Activated CD4-positive, alpha-beta T cell treated with anti-CD3 and anti-CD28 coated beads for 48 hours (primary cell): ENCODE data around the gene KSR1.
"Not testable (repeated sequence)": the region's sequence is repeated elsewhere in the genome, so short reads cannot be mapped to it uniquely, and the experiment has no call there.

Experiments used
- DNase-seq: peaks from one replicate; pipeline ENCODE4 v3.0.0-alpha.2; 2020

KSR1 gene

DNA sequence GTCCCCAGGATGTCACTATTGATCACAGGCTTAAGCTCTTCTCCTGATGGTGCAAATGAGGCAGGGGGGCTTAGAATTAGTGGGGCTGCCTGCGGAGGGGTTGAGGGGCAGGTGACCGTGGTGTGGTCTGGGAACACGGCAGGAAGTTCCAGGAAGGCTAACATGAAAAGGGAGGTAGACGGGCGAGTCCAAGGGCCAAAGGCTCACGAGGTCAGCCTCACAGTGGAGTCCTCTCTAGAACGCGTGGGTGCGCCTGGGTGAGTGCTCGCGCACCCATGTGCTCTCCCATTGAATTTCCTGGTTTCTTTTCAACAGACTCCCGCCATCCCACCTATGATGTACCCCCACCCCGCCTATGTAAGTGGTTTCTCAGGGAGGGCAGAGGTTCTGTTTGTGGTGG, 190.0 kb downstream of the KSR1 start:
- DNase-seq: no peak

GRCh38 chr17:27647765-27648164, 191.5 kb downstream of the KSR1 start:
- no peak for DNase-seq

DNA sequence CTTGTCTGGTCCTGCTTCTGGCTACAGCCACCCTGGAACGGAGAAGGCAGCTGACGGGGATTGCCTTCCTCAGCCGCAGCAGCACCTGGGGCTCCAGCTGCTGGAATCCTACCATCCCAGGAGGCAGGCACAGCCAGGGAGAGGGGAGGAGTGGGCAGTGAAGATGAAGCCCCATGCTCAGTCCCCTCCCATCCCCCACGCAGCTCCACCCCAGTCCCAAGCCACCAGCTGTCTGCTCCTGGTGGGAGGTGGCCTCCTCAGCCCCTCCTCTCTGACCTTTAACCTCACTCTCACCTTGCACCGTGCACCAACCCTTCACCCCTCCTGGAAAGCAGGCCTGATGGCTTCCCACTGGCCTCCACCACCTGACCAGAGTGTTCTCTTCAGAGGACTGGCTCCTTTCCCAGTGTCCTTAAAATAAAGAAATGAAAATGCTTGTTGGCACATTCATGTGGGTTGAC, 192.9 kb downstream of the KSR1 start:
- not testable (repeated sequence) for DNase-seq

DNA sequence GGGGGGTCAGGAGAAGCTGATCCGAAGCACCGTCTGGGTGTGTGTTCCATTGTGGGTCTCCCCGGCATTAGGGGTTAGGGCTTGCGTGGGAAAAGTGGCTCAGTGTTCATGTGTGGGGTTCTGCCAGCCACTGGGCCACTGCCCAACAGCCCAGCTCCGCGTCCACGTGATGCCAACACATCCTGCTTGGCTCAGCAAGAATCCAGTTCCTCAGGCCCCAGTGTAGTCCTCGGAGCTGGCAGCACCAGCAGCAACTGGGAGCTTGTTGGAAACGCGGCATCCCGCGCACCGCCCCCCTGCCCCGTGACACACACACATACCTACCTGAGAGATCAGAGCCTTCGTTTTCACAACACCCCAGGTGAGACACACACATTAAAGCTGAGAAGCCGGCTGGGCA, 193.7 kb downstream of the KSR1 start:
- DNase-seq: no peak

DNA sequence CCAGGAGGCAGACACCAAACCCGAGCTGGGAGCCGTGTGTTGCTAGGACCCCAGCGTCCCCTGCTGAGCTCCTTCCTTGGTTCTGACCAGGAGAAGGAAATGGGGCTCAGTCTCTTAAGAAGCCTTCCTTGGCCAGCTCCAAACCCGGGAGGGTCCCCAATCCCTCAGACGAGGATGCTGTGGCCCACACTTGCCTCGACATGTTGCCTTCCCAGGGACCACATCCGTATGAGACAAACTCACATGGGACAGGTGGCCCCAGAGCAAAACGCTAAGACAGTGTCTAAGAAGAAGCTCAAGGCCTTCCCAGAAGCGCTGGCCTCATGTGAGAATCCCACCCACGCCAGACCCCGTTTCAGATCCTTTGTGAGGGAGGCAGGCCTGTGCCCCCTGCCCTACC, 194.6 kb downstream of the KSR1 start:
- no peak for DNase-seq

DNA sequence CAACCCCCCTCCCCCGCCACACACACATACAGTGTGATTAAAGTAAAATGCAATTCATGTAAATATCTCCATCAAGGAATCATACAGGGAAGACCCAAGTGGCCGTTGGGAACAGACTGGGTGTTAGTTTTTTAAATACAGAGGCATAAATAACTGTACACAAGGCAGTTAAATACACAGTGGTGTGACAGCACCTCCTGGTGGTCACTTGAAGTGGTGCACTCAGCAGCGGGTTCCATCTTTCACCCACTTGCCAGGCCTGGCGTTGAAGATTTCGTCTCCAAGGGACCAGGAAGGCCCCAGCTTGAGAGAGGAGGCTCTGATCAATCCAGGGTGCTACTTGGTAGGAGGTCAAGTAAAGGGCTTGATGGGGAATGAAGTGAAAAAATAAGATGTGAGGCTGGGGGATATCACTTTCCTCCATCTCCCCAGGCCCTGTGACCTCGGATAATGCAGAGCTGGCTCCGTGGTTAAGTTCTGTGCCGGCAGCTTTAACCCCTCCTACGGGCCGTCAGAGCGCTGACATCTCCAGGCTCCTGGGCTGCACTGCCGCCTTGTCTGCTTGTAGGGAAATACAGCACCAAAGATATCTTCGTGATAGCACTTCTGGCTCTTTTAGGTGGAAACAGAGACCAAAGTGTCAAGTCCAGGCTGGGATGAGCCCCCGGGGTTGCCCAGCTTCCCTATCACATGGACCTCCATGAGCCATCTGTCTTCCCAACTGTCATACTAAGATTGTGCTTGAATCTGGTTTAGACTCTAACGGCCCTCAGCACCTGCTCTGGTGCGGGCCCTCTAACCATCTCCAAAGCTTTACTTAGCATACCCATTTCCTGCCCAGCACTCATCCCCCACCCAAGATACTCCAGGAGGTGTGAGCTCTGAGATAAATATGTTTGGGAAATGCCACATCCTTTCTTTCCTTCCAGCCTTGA, 195.4 kb downstream of the KSR1 start:
- peak; percentile 83 for DNase-seq

GRCh38 chr17:27653449-27653971, 197.3 kb downstream of the KSR1 start:
- not testable (repeated sequence) for DNase-seq

- no peak for DNase-seq
These were observed 197.9 kb downstream of the KSR1 start for GRCh38 chr17:27654136-27654535.

DNA sequence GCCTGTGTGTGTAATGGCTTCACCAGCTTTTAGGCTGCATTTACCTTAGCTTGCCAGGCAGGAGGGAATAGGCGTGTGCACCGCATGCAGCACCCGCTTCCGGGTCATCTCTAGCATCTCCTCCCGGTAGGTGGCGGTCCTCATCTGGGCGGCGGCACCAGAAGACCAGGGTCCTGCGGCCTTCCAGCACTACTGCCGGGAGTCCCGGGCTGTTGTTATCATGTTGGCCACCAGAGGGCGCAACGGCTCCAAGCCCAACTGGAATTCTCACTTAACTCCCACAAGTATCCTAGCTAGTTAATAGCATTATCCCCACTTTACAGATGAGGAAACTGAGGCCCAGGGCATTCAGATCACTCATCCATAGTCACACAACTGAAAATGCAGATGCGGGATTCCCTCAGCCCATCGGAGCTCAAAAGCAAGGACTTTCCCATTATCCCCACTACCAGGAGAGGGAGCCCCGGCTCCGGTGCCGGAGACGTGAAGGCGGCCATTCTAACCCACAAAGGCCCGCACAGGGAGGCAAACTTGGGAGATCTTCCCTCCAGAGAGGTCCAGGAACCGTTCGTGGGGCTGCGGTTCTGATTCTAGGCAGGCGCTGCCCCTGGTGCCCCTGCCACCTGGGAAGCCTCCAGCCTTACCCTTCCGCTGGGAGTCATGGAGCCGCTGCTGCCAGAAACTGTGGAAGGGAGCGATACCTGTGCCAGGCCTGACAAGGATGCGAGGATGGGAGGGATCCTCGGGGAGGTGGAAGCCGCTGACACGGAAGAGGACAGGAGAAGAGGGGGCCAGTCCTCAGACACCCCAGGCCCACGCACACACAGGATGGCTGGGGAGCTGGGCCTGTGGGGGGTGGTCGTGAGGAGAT, 198.6 kb downstream of the KSR1 start:
- peak; percentile 85 for DNase-seq

- not testable (repeated sequence) for DNase-seq
These were observed 199.4 kb downstream of the KSR1 start for GRCh38 chr17:27655525-27656111.

- not testable (repeated sequence) for DNase-seq
These were observed 200.4 kb downstream of the KSR1 start for GRCh38 chr17:27656620-27657019.

DNA sequence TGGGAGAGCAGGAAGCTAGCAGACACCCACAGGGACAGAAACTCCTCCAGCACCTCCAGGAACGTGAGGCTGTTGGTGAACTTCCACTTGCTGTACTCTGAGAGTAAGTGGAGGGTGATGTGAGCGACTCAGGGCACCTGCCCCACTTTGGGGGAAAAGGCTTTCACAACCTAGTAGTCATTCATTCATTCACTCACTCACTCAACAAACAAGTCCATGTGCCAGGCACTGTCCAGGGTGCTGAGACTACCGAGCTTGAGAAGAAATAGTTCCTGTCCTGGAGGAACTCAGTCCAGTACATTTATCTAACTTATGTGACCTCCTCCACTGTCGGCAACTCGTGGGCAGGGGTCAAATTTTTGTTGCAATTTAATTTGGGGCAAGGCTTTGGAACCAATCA, 201.4 kb downstream of the KSR1 start:
- DNase-seq: peak; percentile 21

- DNase-seq: no peak
These were observed 203.4 kb downstream of the KSR1 start for GRCh38 chr17:27659683-27660082.

GRCh38 chr17:27660436-27660835, 204.2 kb downstream of the KSR1 start:
- DNase-seq: no peak

DNA sequence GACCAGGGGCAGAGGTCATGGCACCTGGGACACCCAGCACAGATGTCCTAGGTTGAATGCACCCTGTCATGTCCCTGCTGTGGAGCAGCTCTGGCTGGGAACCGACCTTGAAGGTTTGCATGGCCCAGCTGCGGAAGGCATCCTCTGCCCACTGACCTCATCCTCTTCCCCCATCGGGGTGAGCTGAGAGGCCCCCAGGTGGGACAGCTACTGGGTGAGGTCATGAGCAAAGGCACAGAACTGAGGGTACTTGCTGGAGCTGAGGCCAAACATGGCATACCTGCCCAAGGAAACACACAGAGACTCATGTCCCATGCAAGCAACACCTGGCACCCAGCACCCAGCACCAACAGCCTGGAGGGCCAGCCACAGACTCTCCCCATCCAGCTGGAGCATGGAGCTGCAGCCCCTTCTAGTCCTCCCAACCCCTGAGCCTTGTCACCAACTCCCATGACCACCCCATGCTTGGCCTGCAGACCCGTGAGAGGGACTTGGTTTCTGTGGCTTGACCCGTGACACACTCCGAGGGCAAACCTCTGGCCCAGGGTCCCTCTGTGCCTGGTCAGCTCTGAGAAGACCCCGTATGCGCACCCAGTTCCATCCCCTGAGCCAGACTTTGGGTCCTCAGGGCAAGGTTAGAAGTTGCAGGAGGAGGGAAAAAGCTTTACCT, 207.8 kb downstream of the KSR1 start:
- no peak for DNase-seq

DNA sequence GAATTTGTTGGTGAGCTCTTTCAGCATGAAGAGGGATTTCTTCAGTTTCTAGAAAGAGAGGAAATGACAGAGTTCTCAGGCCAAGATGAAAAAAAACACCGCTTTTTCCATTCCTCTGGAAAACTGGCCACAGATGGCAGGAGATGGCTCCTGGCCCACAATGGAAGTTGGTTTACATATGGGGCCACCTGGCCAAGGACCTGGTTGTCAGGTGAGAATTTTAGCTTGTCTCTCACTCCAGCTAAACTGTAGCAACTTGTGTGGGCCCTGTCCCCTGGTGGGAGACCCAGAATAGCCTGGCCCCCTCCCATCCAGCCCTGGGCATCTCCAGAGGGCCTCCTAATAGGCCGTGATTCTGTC, 208.3 kb downstream of the KSR1 start:
- no peak for DNase-seq

GRCh38 chr17:27665549-27665948, 209.3 kb downstream of the KSR1 start:
- no peak for DNase-seq

GRCh38 chr17:27666270-27666669, 210.0 kb downstream of the KSR1 start:
- DNase-seq: not testable (repeated sequence)

DNA sequence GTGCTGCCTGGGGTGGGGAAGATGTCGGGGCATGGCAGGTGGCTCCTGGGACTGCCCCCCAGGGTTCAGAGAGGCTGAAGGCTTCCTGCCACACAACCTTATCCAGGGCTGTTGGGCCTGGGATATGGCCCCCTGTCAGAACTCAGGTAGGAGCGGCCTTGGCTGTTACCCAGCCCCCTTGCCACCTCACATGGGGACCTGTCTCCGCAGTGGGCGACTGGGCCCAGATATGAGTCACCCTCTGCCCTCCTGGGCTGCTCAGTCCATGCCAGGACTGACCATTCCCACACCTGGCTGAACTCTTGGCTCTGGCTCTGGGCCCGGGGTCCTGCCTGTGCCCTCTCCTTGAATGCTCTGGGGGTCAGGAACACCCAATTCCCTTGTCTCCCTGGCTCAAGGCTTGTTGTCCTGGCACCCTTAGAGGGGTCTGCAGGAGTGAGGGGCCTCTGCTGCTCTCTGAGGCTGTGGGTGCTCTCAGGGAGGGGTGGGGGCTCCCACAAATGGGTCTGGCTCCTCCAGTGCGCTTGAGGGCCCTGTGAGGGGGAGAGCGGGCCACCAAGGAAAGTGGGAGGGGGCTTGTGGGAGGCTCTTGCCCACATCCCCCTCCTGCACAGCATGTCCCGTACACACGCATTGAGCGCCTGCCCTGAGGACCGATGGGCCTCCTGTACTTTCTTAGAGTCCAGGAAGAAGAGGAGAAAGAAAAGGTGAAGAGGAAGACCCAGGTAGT, 210.7 kb downstream of the KSR1 start:
- no peak for DNase-seq

DNA sequence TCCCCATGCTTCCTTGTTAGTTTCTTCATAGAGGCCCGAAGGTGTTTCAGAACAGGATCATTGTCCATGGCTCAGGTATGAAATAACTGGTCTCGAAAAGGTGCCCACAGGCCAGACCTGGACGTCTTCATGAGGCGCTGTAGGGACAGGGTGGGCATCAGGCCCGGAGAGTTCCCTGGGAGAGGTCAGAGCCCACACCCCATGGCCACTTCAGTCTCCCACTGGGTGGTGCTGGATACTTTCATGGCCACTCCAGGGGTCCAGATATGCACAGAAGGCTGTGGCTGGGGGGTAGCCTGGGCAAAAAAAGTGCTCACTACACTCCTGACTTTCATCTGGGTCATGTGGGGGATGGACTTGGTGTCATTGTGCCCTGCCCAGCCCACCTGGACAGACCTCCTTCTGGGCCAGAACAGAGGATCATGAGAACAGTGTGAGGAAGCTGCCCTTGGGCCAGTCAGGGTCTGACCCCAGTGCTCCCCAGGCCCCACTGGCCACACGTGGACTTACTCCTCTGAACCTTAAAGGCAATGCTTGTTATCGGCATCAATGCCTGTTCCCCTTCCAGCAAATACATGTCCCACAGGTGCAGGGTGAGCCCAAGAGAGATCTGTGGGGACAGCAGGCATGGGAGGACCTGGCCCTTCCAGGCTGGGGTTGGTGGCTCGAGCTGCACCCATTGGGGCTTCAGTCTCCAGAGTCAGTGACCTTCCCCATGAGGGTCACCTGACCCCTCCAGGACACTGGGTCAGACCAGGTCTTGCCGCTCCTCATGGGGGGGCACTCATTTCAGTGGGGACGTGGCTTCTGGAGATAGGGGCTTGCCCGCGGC, 211.6 kb downstream of the KSR1 start:
- no peak for DNase-seq

DNA sequence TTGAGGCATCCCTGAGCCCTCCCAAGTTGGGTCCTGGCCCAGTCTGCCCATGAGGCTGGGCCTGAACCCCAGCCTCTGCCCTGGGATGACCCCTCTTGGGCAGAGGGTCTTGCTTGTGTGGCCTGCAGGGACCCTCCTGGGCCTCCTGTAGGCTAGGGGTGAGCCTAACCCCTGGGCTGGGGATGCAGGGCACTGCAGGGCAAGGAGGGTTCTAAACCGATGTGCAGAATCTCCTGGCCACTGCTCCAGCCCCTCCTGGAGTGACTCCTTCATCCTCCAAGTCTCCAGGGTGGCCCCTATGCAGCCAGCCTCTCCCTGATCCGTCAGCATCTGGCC, 212.2 kb downstream of the KSR1 start:
- DNase-seq: no peak
